Measurements from ENCODE around the gene RPL27. TPM values are rescaled to one million over a fixed set of nuclear protein-coding genes. Genes with fewer than 3 reads are reported as not detected.
"Not testable (repeated sequence)": the region's sequence is repeated elsewhere in the genome, so short reads cannot be mapped to it uniquely, and the experiment has no call there.

Gene RPL27
- total and polyA plus RNA-seq, 2 of the 8 experiments (the other 6 are each of a cell fraction or from before 2014, with no cell fraction given), result 1,415 to 3,779 TPM

DNA sequence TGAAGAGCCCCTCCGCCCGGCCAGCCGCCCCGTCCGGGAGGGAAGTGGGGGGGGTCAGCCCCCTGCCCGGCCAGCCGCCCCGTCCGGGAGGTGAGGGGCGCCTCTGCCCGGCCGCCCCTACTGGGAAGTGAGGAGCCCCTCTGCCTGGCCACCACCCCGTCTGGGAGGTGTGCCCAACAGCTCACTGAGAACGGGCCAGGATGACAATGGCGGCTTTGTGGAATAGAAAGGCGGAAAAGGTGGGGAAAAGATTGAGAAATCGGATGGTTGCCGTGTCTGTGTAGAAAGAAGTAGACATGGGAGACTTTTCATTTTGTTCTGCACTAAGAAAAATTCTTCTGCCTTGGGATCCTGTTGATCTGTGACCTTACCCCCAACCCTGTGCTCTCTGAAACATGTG, 24.9 kb upstream of the RPL27 start:
- POLR2A ChIA-PET (ENCODE audit: partially characterized antibody), result interaction anchor here (1.4 kb wide), 1 partner anchor 25 kb away, joined by 3 read pairs; the partner anchor contains the start of gene RPL27
- H3K14ac ChIP-seq (ENCODE audit: insufficient read length); H3K18ac ChIP-seq (ENCODE audit: extremely low read depth, low read length); FAIRE-seq; H3K23ac ChIP-seq (ENCODE audit: insufficient read length); H3K9ac ChIP-seq (replicated peaks in 1 of 4; ENCODE audit: extremely low read depth in 1 of 4, low read depth in 3 of 4, low read length in 3 of 4); DNase-seq (ENCODE audit: low read depth in 1 of 2, low spot score in 2 of 2); H3K4me2 ChIP-seq (ENCODE audit: insufficient read depth in 1 of 2, low read depth in 2 of 2, low read length in 2 of 2); H3K36me3 ChIP-seq (ENCODE audit: control insufficient read depth in 2 of 4, insufficient read depth in 4 of 4, low read length in 3 of 4); H4K5ac ChIP-seq (ENCODE audit: insufficient read length, low read depth, low read length); H3K23me2 ChIP-seq (ENCODE audit: low read depth, low read length); H3K27me3 ChIP-seq (replicated peaks in 1 of 4; ENCODE audit: control insufficient read depth in 3 of 4, extremely low read depth in 1 of 4, insufficient read depth in 3 of 4, low read length in 3 of 4); H3K4me1 ChIP-seq (replicated peaks in 1 of 4; ENCODE audit: control insufficient read depth in 3 of 4, insufficient read depth in 4 of 4, low read length in 3 of 4); H4K91ac ChIP-seq (replicated peaks; ENCODE audit: insufficient read length, low read length); H4K8ac ChIP-seq (ENCODE audit: extremely low read depth, insufficient read depth, low read length); H3K79me2 ChIP-seq (ENCODE audit: control insufficient read depth in 1 of 2, insufficient read depth in 2 of 2, low read length in 2 of 2); CTCF ChIA-PET (ENCODE audit: partially characterized antibody); H3K27ac ChIP-seq (ENCODE audit: low read depth, low read length); H3K56ac ChIP-seq (replicated peaks; ENCODE audit: insufficient read length, low read depth, low read length); H2BK5ac ChIP-seq (ENCODE audit: low read depth, low read length); H2BK15ac ChIP-seq (ENCODE audit: low read length); H2BK12ac ChIP-seq (ENCODE audit: low read depth, low read length); H3K4ac ChIP-seq (replicated peaks; ENCODE audit: insufficient read length, low read depth, low read length); H3K4me3 ChIP-seq (ENCODE audit: extremely low read depth in 1 of 4, insufficient read depth in 2 of 4, low read depth in 3 of 4, low read length in 4 of 4); H3K79me1 ChIP-seq (ENCODE audit: low read depth, low read length); H2AFZ ChIP-seq (ENCODE audit: low read length); H2BK120ac ChIP-seq (replicated peaks; ENCODE audit: low read depth, low read length); H3K9me3 ChIP-seq (ENCODE audit: insufficient read depth in 2 of 2, low read depth in 1 of 2, low read length in 1 of 2); H2BK20ac ChIP-seq (ENCODE audit: low read length); H2AK5ac ChIP-seq (ENCODE audit: low read depth, low read length); H4K20me1 ChIP-seq (replicated peaks in 1 of 2; ENCODE audit: control insufficient read depth in 1 of 2, insufficient read depth in 2 of 2, low read length in 2 of 2): not testable (repeated sequence)
- no CpG with 5 or more reads among the region's 18 CpGs for WGBS, 2 experiments (ENCODE audit: extremely low coverage in 1 of 2, insufficient coverage in 1 of 2, insufficient read length in 1 of 2, insufficient replicate concordance in 2 of 2, low coverage in 1 of 2, low lambda C conversion rate in 2 of 2, missing lambda C conversion rate in 1 of 2)

All from H1 (cell line).